ENCODE measurements around the gene TFAP2A.

TFAP2A gene

GRCh38 chr6:10368861-10369260 lies 46.0 kb downstream of the TFAP2A start:
- 70% methylated on average over 3 of the region's 3 CpGs for WGBS
- no peak overlapping the region for H3K23ac ChIP-seq (ENCODE audit: low read length in 2 of 2)
- H2BK5ac ChIP-seq (ENCODE audit: low read depth, low read length, poor library complexity, severe bottlenecking) = no peak overlapping the region
- no peak overlapping the region for H4K91ac ChIP-seq (ENCODE audit: low read length)
- peaks cover 20% of the 10 kb centered on the region for H3K9me3 ChIP-seq (ENCODE audit: control insufficient read depth, low read length)
- H3K9ac ChIP-seq (ENCODE audit: low read length) = no peak overlapping the region
- no peak overlapping the region for H4K8ac ChIP-seq (ENCODE audit: low read length)
- H2BK12ac ChIP-seq (ENCODE audit: low read length in 2 of 2) = no peak overlapping the region
- H3K4me2 ChIP-seq (ENCODE audit: low read length, poor library complexity, severe bottlenecking) = no peak overlapping the region
- no peak overlapping the region for H3K4me3 ChIP-seq (ENCODE audit: insufficient read depth in 1 of 2, low read depth in 1 of 2, low read length in 2 of 2)
- no peak overlapping the region for H3K14ac ChIP-seq (ENCODE audit: low read length in 2 of 2)
- H3K36me3 ChIP-seq (ENCODE audit: control insufficient read depth in 1 of 2, insufficient read depth in 2 of 2, low read depth in 1 of 2, low read length in 2 of 2) = no peaks in the 10 kb centered on the region
- no peak for DNase-seq
- no peak overlapping the region for H2AK5ac ChIP-seq (ENCODE audit: low read length, severe bottlenecking)
- no peak overlapping the region for H3K18ac ChIP-seq (ENCODE audit: low read depth in 1 of 2, low read length in 2 of 2)
- H3K27ac ChIP-seq (ENCODE audit: low read length, poor library complexity, severe bottlenecking) = no peak overlapping the region
- H3K4ac ChIP-seq (ENCODE audit: low read depth in 1 of 2, low read length in 2 of 2) = no peak overlapping the region
- H3K27me3 ChIP-seq (ENCODE audit: control insufficient read depth in 1 of 2, insufficient read depth in 1 of 2, low read length in 2 of 2) = no peaks in the 10 kb centered on the region
- no peaks in the 10 kb centered on the region for H3K4me1 ChIP-seq (ENCODE audit: control insufficient read depth, insufficient read depth, low read depth, low read length)
- no peaks in the 10 kb centered on the region for H3K79me1 ChIP-seq (replicated peaks; ENCODE audit: low read length, poor library complexity, severe bottlenecking)
- H2AFZ ChIP-seq (ENCODE audit: low read depth, low read length) = no peak overlapping the region
- no peak overlapping the region for H2BK15ac ChIP-seq (ENCODE audit: low read depth, poor library complexity, severe bottlenecking)
- H2BK120ac ChIP-seq (ENCODE audit: low read depth, low read length) = no peak overlapping the region

GRCh38 chr6:10363911-10364310 lies 51.0 kb downstream of the TFAP2A start:
- H2BK15ac ChIP-seq (ENCODE audit: low read depth, poor library complexity, severe bottlenecking) = no peak overlapping the region
- no peak overlapping the region for H2AK5ac ChIP-seq (ENCODE audit: low read length, severe bottlenecking)
- DNase-seq = no peak
- 84% methylated on average over 6 of the region's 6 CpGs for WGBS
- peaks cover 17% of the 10 kb centered on the region for H3K9me3 ChIP-seq (ENCODE audit: control insufficient read depth, low read length)
- H3K9ac ChIP-seq (ENCODE audit: low read length) = no peak overlapping the region
- no peaks in the 10 kb centered on the region for H3K79me1 ChIP-seq (replicated peaks; ENCODE audit: low read length, poor library complexity, severe bottlenecking)
- no peak overlapping the region for H3K27ac ChIP-seq (ENCODE audit: low read length, poor library complexity, severe bottlenecking)
- no peak overlapping the region for H3K18ac ChIP-seq (ENCODE audit: low read depth in 1 of 2, low read length in 2 of 2)
- no peak overlapping the region for H4K8ac ChIP-seq (ENCODE audit: low read length)
- H3K4me1 ChIP-seq (ENCODE audit: control insufficient read depth, insufficient read depth, low read depth, low read length) = no peaks in the 10 kb centered on the region
- H2BK120ac ChIP-seq (ENCODE audit: low read depth, low read length) = no peak overlapping the region
- no peak overlapping the region for H3K4me2 ChIP-seq (ENCODE audit: low read length, poor library complexity, severe bottlenecking)
- no peaks in the 10 kb centered on the region for H3K36me3 ChIP-seq (ENCODE audit: control insufficient read depth in 1 of 2, insufficient read depth in 2 of 2, low read depth in 1 of 2, low read length in 2 of 2)
- H3K14ac ChIP-seq (ENCODE audit: low read length in 2 of 2) = no peak overlapping the region
- no peaks in the 10 kb centered on the region for H3K27me3 ChIP-seq (ENCODE audit: control insufficient read depth in 1 of 2, insufficient read depth in 1 of 2, low read length in 2 of 2)
- H3K4me3 ChIP-seq (ENCODE audit: insufficient read depth in 1 of 2, low read depth in 1 of 2, low read length in 2 of 2) = no peak overlapping the region
- no peak overlapping the region for H3K4ac ChIP-seq (ENCODE audit: low read depth in 1 of 2, low read length in 2 of 2)
- H2BK5ac ChIP-seq (ENCODE audit: low read depth, low read length, poor library complexity, severe bottlenecking) = no peak overlapping the region
- H4K91ac ChIP-seq (ENCODE audit: low read length) = no peak overlapping the region
- H2AFZ ChIP-seq (ENCODE audit: low read depth, low read length) = no peak overlapping the region
- H3K23ac ChIP-seq (ENCODE audit: low read length in 2 of 2) = no peak overlapping the region
- H2BK12ac ChIP-seq (ENCODE audit: low read length in 2 of 2) = no peak overlapping the region

GRCh38 chr6:10362300-10362699 lies 52.6 kb downstream of the TFAP2A start:
- Histone ChIP-seq H3K27me3 (ENCODE audit: control insufficient read depth in 1 of 2, insufficient read depth in 1 of 2, low read length in 2 of 2) (no peaks in the 10 kb centered on the region), H3K4me1 (ENCODE audit: control insufficient read depth, insufficient read depth, low read depth, low read length) (no peaks in the 10 kb centered on the region), H3K4me3 (ENCODE audit: insufficient read depth in 1 of 2, low read depth in 1 of 2, low read length in 2 of 2) (no peak overlapping the region), H2BK15ac (ENCODE audit: low read depth, poor library complexity, severe bottlenecking) (no peak overlapping the region), H2AK5ac (ENCODE audit: low read length, severe bottlenecking) (no peak overlapping the region), H3K9ac (ENCODE audit: low read length) (no peak overlapping the region), H2AFZ (ENCODE audit: low read depth, low read length) (no peak overlapping the region), H3K4me2 (ENCODE audit: low read length, poor library complexity, severe bottlenecking) (no peak overlapping the region), H3K36me3 (ENCODE audit: control insufficient read depth in 1 of 2, insufficient read depth in 2 of 2, low read depth in 1 of 2, low read length in 2 of 2) (no peaks in the 10 kb centered on the region), H3K14ac (ENCODE audit: low read length in 2 of 2) (no peak overlapping the region), H3K79me1 (replicated peaks; ENCODE audit: low read length, poor library complexity, severe bottlenecking) (no peaks in the 10 kb centered on the region), H2BK12ac (ENCODE audit: low read length in 2 of 2) (no peak overlapping the region), H3K9me3 (ENCODE audit: control insufficient read depth, low read length) (peaks cover 17% of the 10 kb centered on the region), H2BK120ac (ENCODE audit: low read depth, low read length) (no peak overlapping the region), H4K8ac (ENCODE audit: low read length) (no peak overlapping the region), H4K91ac (ENCODE audit: low read length) (no peak overlapping the region), H3K27ac (ENCODE audit: low read length, poor library complexity, severe bottlenecking) (no peak overlapping the region), H3K18ac (ENCODE audit: low read depth in 1 of 2, low read length in 2 of 2) (no peak overlapping the region), H3K4ac (ENCODE audit: low read depth in 1 of 2, low read length in 2 of 2) (no peak overlapping the region), H3K23ac (ENCODE audit: low read length in 2 of 2) (no peak overlapping the region), H2BK5ac (ENCODE audit: low read depth, low read length, poor library complexity, severe bottlenecking) (no peak overlapping the region)
- WGBS = 83% methylated on average over 2 of the region's 2 CpGs
- DNase-seq = no peak

GRCh38 chr6:10361428-10361827 lies 53.4 kb downstream of the TFAP2A start:
- Histone ChIP-seq H3K4me1 (ENCODE audit: control insufficient read depth, insufficient read depth, low read depth, low read length) (no peaks in the 10 kb centered on the region), H3K4me3 (ENCODE audit: insufficient read depth in 1 of 2, low read depth in 1 of 2, low read length in 2 of 2) (no peak overlapping the region), H3K14ac (ENCODE audit: low read length in 2 of 2) (no peak overlapping the region), H3K4ac (ENCODE audit: low read depth in 1 of 2, low read length in 2 of 2) (no peak overlapping the region), H3K27ac (ENCODE audit: low read length, poor library complexity, severe bottlenecking) (no peak overlapping the region), H2AFZ (ENCODE audit: low read depth, low read length) (no peak overlapping the region), H2BK5ac (ENCODE audit: low read depth, low read length, poor library complexity, severe bottlenecking) (no peak overlapping the region), H2BK12ac (ENCODE audit: low read length in 2 of 2) (no peak overlapping the region), H2BK15ac (ENCODE audit: low read depth, poor library complexity, severe bottlenecking) (no peak overlapping the region), H3K18ac (ENCODE audit: low read depth in 1 of 2, low read length in 2 of 2) (no peak overlapping the region), H3K9me3 (ENCODE audit: control insufficient read depth, low read length) (peaks cover 17% of the 10 kb centered on the region), H4K8ac (ENCODE audit: low read length) (no peak overlapping the region), H3K27me3 (ENCODE audit: control insufficient read depth in 1 of 2, insufficient read depth in 1 of 2, low read length in 2 of 2) (no peaks in the 10 kb centered on the region), H3K36me3 (ENCODE audit: control insufficient read depth in 1 of 2, insufficient read depth in 2 of 2, low read depth in 1 of 2, low read length in 2 of 2) (no peaks in the 10 kb centered on the region), H4K91ac (ENCODE audit: low read length) (no peak overlapping the region), H3K4me2 (ENCODE audit: low read length, poor library complexity, severe bottlenecking) (no peak overlapping the region), H3K9ac (ENCODE audit: low read length) (no peak overlapping the region), H3K23ac (ENCODE audit: low read length in 2 of 2) (no peak overlapping the region), H3K79me1 (replicated peaks; ENCODE audit: low read length, poor library complexity, severe bottlenecking) (no peaks in the 10 kb centered on the region), H2BK120ac (ENCODE audit: low read depth, low read length) (no peak overlapping the region), H2AK5ac (ENCODE audit: low read length, severe bottlenecking) (no peak overlapping the region)
- DNase-seq = no peak
- 94% methylated on average over 2 of the region's 4 CpGs for WGBS

All from mesenchymal stem cell (in vitro differentiated cells and primary cell).